Nephron (organoid): ENCODE results near the gene DUS2.

Source experiments
- H3K27ac Mint-ChIP-seq, 3 experiments: 2 replicates each; pipeline ENCODE4 v1.8.0; 2020; ENCODE audit warnings: mixed read lengths in 3 of 3, mild to moderate bottlenecking in 2 of 3, moderate library complexity in 1 of 3
- H3K27me3 Mint-ChIP-seq: 2 replicates; pipeline ENCODE4 v1.8.0; 2021; ENCODE audit warnings: low read depth, mild to moderate bottlenecking, moderate library complexity, mixed read lengths
- H3K36me3 Mint-ChIP-seq: 2 replicates; pipeline ENCODE4 v1.8.0; 2020; ENCODE audit warnings: low read depth, mixed read lengths
- H3K4me1 Mint-ChIP-seq: 2 replicates; pipeline ENCODE4 v1.8.0; 2020; ENCODE audit warnings: mixed read lengths
- H3K4me3 Mint-ChIP-seq, 3 experiments: 2 replicates each; pipeline ENCODE4 v1.8.0; 2020; ENCODE audit warnings: mild to moderate bottlenecking in 3 of 3, mixed read lengths in 3 of 3, moderate library complexity in 2 of 3
- H3K9me3 Mint-ChIP-seq: 2 replicates; pipeline ENCODE4 v1.8.0; 2020; ENCODE audit warnings: mixed read lengths
- TF ChIP-seq, protein P1 (sequence below), 3 experiments: fragments of 200-600 bp; sonication (generic); IDR thresholded peaks; one replicate each; pipeline ENCODE4 v1.5.0; 2021; ENCODE audit warnings: antibody characterized with exemption in 3 of 3; ENCODE audit not compliant: unreplicated experiment in 3 of 3

Gene DUS2

GRCh38 chr16:68022728-68023537 lies at the start of gene DUS2, which contains the start of gene DDX28:
TSS of gene DUS2 (plus strand) at chr16:68023284. CDS start at chr16:68038024, 14,740 bp downstream.
TSS of gene DDX28 (minus strand) at chr16:68023232. CDS start at chr16:68023202, 30 bp downstream.
- Mint-ChIP-seq H3K4me1 (peaks cover 4% of the 10 kb centered on the region), H3K36me3 (peaks cover 19% of the 10 kb centered on the region), H3K27me3 (no peaks in the 10 kb centered on the region), H3K4me3 (peak within 1 kb of the TSS; percentile 100), H3K9me3 (no peaks in the 10 kb centered on the region), H3K27ac (peak within 1 kb of the TSS; percentile 89 to 97 (median 92))
- TF ChIP-seq, protein P1, sequence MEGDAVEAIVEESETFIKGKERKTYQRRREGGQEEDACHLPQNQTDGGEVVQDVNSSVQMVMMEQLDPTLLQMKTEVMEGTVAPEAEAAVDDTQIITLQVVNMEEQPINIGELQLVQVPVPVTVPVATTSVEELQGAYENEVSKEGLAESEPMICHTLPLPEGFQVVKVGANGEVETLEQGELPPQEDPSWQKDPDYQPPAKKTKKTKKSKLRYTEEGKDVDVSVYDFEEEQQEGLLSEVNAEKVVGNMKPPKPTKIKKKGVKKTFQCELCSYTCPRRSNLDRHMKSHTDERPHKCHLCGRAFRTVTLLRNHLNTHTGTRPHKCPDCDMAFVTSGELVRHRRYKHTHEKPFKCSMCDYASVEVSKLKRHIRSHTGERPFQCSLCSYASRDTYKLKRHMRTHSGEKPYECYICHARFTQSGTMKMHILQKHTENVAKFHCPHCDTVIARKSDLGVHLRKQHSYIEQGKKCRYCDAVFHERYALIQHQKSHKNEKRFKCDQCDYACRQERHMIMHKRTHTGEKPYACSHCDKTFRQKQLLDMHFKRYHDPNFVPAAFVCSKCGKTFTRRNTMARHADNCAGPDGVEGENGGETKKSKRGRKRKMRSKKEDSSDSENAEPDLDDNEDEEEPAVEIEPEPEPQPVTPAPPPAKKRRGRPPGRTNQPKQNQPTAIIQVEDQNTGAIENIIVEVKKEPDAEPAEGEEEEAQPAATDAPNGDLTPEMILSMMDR (IDR thresholded peaks at IDR 0.05; ENCODE audit: unreplicated experiment in 3 of 3): no peak

- no peak overlapping the region for H3K4me3 Mint-ChIP-seq
- no peaks in the 10 kb centered on the region for H3K36me3 Mint-ChIP-seq
- no peak overlapping the region for H3K27ac Mint-ChIP-seq
- H3K4me1 Mint-ChIP-seq: no peaks in the 10 kb centered on the region
- TF ChIP-seq, protein P1 (IDR thresholded peaks at IDR 0.05; ENCODE audit: unreplicated experiment in 3 of 3): no peak
- H3K27me3 Mint-ChIP-seq: peaks cover 25% of the 10 kb centered on the region
- H3K9me3 Mint-ChIP-seq: no peaks in the 10 kb centered on the region
Observed at GRCh38 chr16:67975321-67976105, 47.6 kb upstream of the DUS2 start.

- TF ChIP-seq, protein P1 (IDR thresholded peaks at IDR 0.05; ENCODE audit: unreplicated experiment in 3 of 3): no peak
- no peaks in the 10 kb centered on the region for H3K36me3 Mint-ChIP-seq
- no peaks in the 10 kb centered on the region for H3K9me3 Mint-ChIP-seq
- peaks cover 22% of the 10 kb centered on the region for H3K27me3 Mint-ChIP-seq
- no peaks in the 10 kb centered on the region for H3K4me1 Mint-ChIP-seq
- H3K27ac Mint-ChIP-seq: no peak overlapping the region
- no peak overlapping the region for H3K4me3 Mint-ChIP-seq
Observed at GRCh38 chr16:67976205-67976604, 46.9 kb upstream of the DUS2 start.

- TF ChIP-seq, protein P1 (IDR thresholded peaks at IDR 0.05; ENCODE audit: unreplicated experiment in 3 of 3): no peak
- Mint-ChIP-seq H3K27ac (no peak overlapping the region), H3K9me3 (no peaks in the 10 kb centered on the region), H3K27me3 (peaks cover 19% of the 10 kb centered on the region), H3K4me1 (no peaks in the 10 kb centered on the region), H3K4me3 (no peak overlapping the region), H3K36me3 (no peaks in the 10 kb centered on the region)
Observed at GRCh38 chr16:67977005-67977404, 46.1 kb upstream of the DUS2 start.

DNA sequence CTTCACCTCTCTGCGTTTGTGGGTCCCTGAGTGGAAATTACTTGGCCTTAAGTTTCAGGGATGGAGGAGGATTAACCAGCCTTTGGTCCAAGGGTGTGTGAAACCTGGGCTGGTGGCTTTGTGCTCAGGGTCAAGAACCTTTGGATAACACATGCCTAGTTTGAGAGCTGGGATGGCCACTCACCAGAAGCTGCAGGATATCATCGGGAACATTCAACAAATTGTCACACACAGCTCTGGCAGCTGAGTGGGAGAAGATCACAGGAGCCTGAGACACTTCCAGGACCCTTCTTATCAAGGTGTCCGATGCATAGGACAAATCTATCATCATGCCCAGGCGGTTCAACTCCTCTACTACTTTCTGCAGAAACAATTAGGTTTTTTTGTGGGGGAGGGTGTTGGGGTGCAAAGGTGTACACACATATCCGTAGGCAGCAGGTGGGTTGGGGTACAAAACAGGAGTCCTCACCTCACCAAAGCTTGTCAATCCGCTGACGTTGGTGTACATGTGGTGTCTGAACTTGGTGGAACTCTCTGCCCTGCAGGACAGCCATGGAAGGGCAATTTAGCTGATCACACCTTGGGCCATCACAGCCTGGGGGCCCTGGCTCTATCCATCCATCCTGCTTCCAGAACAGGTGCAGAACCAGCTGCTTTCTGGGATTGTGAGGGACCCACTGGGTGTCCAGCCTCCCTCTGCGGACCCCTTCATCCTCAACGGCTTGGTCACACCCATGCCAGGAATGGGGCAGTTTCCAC lies 45.4 kb upstream of the DUS2 start:
- no peaks in the 10 kb centered on the region for H3K9me3 Mint-ChIP-seq
- H3K27me3 Mint-ChIP-seq: peaks cover 19% of the 10 kb centered on the region
- TF ChIP-seq, protein P1 (IDR thresholded peaks at IDR 0.05; ENCODE audit: unreplicated experiment in 3 of 3): no peak
- no peaks in the 10 kb centered on the region for H3K4me1 Mint-ChIP-seq
- no peaks in the 10 kb centered on the region for H3K36me3 Mint-ChIP-seq
- H3K4me3 Mint-ChIP-seq: no peak overlapping the region
- H3K27ac Mint-ChIP-seq: no peak overlapping the region
